ACC112 (cell line): ENCODE measurements around the gene MYO15B.
"Not testable (repeated sequence)": the region's sequence is repeated elsewhere in the genome, so short reads cannot be mapped to it uniquely, and the experiment has no call there.

Experiments used
- H2AFZ ChIP-seq: fragments of 200-600 bp; sonication (generic); one replicate; pipeline ENCODE4 v1.6.0; 2017; ENCODE audit warnings: antibody characterized with exemption, low read length; ENCODE audit not compliant: unreplicated experiment
- H3K27ac ChIP-seq: fragments of 200-600 bp; sonication (generic); 2 replicates; pipeline ENCODE4 v1.5.1; 2014; ENCODE audit warnings: low read depth, mild to moderate bottlenecking, antibody characterized with exemption, low read length, moderate library complexity
- H3K27me3 ChIP-seq: fragments of 200-600 bp; sonication (generic); 2 replicates; pipeline ENCODE4 v1.6.1; 2014; ENCODE audit warnings: mild to moderate bottlenecking, antibody characterized with exemption, low read length, moderate library complexity, mixed read lengths; ENCODE audit not compliant: insufficient read depth
- H3K36me3 ChIP-seq: fragments of 200-600 bp; sonication (generic); 2 replicates; pipeline ENCODE4 v1.6.1; 2016; ENCODE audit warnings: mild to moderate bottlenecking, antibody characterized with exemption, low read length, moderate library complexity, mixed read lengths; ENCODE audit not compliant: insufficient read depth
- H3K4me1 ChIP-seq: fragments of 200-600 bp; sonication (generic); one replicate; pipeline ENCODE4 v1.6.1; 2016; ENCODE audit warnings: low read length, mixed read lengths; ENCODE audit not compliant: insufficient read depth, unreplicated experiment, control insufficient read depth
- H3K4me3 ChIP-seq: fragments of 200-600 bp; sonication (generic); 2 replicates; pipeline ENCODE4 v1.5.1; 2014; ENCODE audit warnings: mild to moderate bottlenecking, low read depth, low read length
- H3K79me2 ChIP-seq: fragments of 200-600 bp; sonication (generic); one replicate; pipeline ENCODE4 v1.6.0; 2016; ENCODE audit warnings: low read length; ENCODE audit not compliant: control insufficient read depth, unreplicated experiment, insufficient read depth

MYO15B gene

DNA sequence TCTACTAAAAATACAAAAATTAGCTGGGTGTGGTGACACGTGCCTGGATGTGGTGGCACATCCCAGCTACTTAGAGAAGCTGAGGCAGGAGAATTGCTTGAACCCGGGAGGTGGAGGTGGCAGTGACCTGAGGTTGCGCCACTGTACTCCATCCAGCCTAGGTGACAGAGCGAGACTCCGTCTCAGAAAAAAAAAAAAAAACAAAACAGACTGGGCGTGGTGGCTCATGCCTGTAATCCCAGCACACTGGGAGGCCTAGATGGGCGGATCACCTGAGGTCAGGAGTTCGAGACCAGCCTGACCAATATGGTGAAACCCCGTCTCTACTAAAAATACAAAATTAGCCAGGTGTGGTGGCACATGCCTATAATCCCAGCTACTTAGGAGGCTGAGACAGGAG, 5.8 kb downstream of the MYO15B start:
- H3K27me3 ChIP-seq = peaks cover 15% of the 10 kb centered on the region; the same call in 1 of the 2 replicates
- H3K4me3 ChIP-seq, H3K27ac ChIP-seq, H3K36me3 ChIP-seq, H3K79me2 ChIP-seq, H3K4me1 ChIP-seq, H2AFZ ChIP-seq: not testable (repeated sequence)

DNA sequence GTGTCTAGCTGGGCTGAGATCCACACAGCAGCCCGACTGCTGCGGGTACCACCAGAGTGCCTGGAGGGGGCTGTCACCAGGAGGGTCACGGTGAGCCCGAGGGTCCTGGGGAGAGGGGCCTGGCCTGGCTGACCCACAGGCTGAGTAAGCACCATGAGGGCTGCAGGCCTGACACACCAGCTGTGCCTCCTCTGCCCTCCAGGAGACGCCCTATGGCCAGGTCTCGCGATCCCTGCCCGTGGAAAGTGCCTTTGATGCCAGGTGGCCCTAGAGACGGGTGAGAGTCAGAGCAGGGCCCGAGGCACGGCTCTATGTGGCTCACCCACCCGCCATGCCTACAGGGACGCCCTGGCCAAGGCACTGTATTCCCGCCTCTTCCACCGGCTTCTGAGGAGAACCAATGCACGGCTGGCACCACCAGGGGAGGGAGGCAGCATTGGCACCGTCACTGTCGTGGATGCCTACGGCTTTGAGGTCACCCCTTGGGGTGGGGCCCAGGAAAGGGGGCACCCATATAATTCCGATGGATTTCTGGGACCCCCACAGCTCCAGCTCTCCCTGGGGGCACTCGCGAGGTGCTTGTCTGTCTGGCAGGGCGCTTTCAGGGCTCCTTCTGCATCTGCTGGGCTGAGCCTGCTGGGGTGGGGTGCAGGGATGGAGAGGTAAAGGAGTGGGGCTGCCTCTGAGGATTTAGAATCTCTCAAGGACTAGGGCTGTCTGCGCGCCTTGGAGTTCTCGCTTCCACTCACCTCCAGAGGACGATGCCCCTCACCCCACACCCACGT, 7.1 kb downstream of the MYO15B start:
- Histone ChIP-seq H3K27ac (no peak overlapping the region), H3K79me2 (no peaks in the 10 kb centered on the region), H3K4me1 (no peaks in the 10 kb centered on the region), H3K27me3 (0 out of 2 replicates have a peak, but pooled peaks cover 11% of the 10 kb centered on the region), H3K36me3 (no peaks in the 10 kb centered on the region), H2AFZ (no peak overlapping the region), H3K4me3 (no peak overlapping the region)

DNA sequence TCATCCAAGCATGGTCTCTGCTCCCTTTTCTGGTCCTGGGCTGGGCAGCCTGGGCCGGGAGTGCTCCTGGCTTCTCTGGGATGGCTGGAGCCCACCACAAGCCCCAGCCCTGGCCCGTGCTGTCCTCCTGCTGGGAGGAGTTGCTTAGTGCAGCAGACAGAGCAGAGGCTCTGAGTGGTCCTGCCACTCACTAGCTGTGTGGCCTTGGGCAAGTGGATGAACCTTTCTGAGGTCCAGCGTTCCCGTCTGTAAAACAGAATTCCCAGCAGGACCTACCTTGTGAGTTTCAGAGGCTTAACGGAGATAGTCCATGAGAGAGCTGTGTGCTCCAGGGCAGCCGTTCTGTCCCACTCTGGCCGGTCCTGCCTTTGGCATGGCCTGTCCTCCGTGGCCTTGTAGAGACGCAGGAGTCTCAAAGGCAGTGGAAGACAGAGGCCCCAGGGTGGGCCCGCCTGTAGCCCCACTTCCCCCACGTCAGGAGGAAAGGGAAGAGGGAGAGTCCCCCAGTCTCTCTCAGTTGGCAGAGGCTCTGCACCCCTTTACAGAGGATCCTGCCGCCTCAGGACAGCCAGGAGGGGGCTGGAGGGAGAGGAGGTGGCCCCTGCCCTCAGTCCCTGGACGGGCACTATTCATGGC, 7.8 kb downstream of the MYO15B start:
- H3K27ac ChIP-seq = no peak overlapping the region
- H3K36me3 ChIP-seq = no peaks in the 10 kb centered on the region
- H3K4me3 ChIP-seq = no peak overlapping the region
- no peak overlapping the region for H2AFZ ChIP-seq
- no peaks in the 10 kb centered on the region for H3K79me2 ChIP-seq
- no peaks in the 10 kb centered on the region for H3K4me1 ChIP-seq
- 0 out of 2 replicates have a peak, but pooled peaks cover 6% of the 10 kb centered on the region for H3K27me3 ChIP-seq

DNA sequence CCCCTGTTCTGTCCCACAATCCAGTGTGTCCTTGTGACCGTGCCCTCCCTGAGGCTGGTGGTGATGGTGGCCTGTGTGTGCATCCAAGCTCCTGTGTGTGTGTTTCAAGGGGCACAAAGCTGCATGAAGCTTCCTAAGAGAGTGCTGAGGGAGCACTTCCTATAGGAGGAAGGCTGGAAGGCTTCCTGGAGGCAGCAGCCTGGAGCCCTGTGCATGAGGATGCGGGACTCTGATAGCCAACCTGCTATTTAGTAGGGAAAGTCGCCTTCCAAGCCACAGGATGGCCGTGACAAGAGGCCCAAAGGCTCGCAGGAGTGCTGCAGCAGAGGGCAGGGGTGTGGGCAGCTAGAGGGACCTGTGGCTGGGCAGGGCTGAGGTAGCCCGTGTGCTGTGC, 8.3 kb downstream of the MYO15B start:
- Histone ChIP-seq H3K79me2 (no peaks in the 10 kb centered on the region), H3K36me3 (no peaks in the 10 kb centered on the region), H3K4me3 (no peak overlapping the region), H3K4me1 (no peaks in the 10 kb centered on the region), H3K27ac (no peak overlapping the region), H3K27me3 (0 out of 2 replicates have a peak, but pooled peaks cover 6% of the 10 kb centered on the region), H2AFZ (no peak overlapping the region)

- Histone ChIP-seq H3K79me2 (no peaks in the 10 kb centered on the region), H3K27ac (no peak overlapping the region), H3K27me3 (0 out of 2 replicates have a peak, but pooled peaks cover 6% of the 10 kb centered on the region), H2AFZ (no peak overlapping the region), H3K36me3 (no peaks in the 10 kb centered on the region), H3K4me3 (no peak overlapping the region), H3K4me1 (no peaks in the 10 kb centered on the region)
These were observed 8.9 kb downstream of the MYO15B start for GRCh38 chr17:75596320-75597087.

- H3K4me3 ChIP-seq = no peak overlapping the region
- no peak overlapping the region for H3K27ac ChIP-seq
- no peaks in the 10 kb centered on the region for H3K36me3 ChIP-seq
- H2AFZ ChIP-seq = no peak overlapping the region
- no peaks in the 10 kb centered on the region for H3K27me3 ChIP-seq
- H3K79me2 ChIP-seq = no peaks in the 10 kb centered on the region
- H3K4me1 ChIP-seq = no peaks in the 10 kb centered on the region
These were observed 13.7 kb downstream of the MYO15B start for GRCh38 chr17:75601057-75601987.

- no peaks in the 10 kb centered on the region for H3K79me2 ChIP-seq
- no peak overlapping the region for H3K4me3 ChIP-seq
- H3K27me3 ChIP-seq = no peaks in the 10 kb centered on the region
- no peak overlapping the region for H3K27ac ChIP-seq
- no peaks in the 10 kb centered on the region for H3K36me3 ChIP-seq
- no peaks in the 10 kb centered on the region for H3K4me1 ChIP-seq
- no peak overlapping the region for H2AFZ ChIP-seq
These were observed 15.0 kb downstream of the MYO15B start for GRCh38 chr17:75602644-75603043.

- H3K36me3 ChIP-seq = no peaks in the 10 kb centered on the region
- no peak overlapping the region for H3K27ac ChIP-seq
- H2AFZ ChIP-seq = no peak overlapping the region
- no peaks in the 10 kb centered on the region for H3K4me1 ChIP-seq
- H3K79me2 ChIP-seq = no peaks in the 10 kb centered on the region
- no peak overlapping the region for H3K4me3 ChIP-seq
- H3K27me3 ChIP-seq = no peaks in the 10 kb centered on the region
These were observed 15.5 kb downstream of the MYO15B start for GRCh38 chr17:75603123-75603522.

DNA sequence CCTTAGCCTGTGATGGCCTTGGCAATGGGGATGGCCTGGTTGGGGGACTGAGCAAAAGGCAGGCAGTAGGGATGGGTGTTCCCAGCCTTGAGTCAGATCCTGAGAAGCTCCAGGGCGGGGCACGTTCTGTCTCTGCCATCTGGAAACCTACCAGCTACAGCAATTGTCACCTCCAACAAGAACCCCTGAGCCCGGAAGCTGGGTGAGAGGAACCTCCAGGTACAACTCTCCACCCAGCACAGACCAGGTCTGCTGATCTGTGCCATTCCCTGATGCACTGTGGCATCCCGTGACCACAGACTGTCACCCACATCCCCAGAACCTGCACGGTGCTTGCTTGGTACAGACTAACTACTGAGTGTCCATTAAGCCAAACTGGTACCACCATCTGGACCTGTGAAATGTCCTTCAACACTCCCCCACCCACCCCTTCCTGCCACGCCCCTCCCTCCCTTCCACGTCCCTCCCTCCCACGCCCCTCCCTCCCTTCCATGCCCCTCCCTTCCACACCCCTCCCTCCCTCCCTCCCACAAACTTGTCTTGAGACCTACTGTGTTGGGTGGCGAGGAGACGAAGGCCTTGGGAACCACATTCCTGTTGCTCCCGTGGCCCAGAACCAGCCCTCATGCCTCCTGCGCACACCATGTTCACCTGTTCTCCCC, 16.6 kb downstream of the MYO15B start:
- H3K4me3 ChIP-seq = no peak overlapping the region
- no peaks in the 10 kb centered on the region for H3K79me2 ChIP-seq
- no peak overlapping the region for H3K27ac ChIP-seq
- H2AFZ ChIP-seq = no peak overlapping the region
- no peaks in the 10 kb centered on the region for H3K36me3 ChIP-seq
- no peaks in the 10 kb centered on the region for H3K27me3 ChIP-seq
- no peaks in the 10 kb centered on the region for H3K4me1 ChIP-seq
